AML-193 (cell line): Measurements from ENCODE around the gene FARS2.
"Not testable (repeated sequence)": the region's sequence is repeated elsewhere in the genome, so short reads cannot be mapped to it uniquely, and the experiment has no call there.

Experiments
- DNase-seq, 2 experiments: peaks; one replicate each; lab custom pipeline; 2025; lab: John Stamatoyannopoulos, UW

FARS2 gene

GRCh38 chr6:5667737-5668136 is 406.4 kb downstream of the FARS2 start:
- DNase-seq: no peak

GRCh38 chr6:5670381-5670780 is 409.1 kb downstream of the FARS2 start:
- DNase-seq: no peak

- peak; percentile 99 to 100 for DNase-seq
Measured at GRCh38 chr6:5670811-5671561, 409.7 kb downstream of the FARS2 start.

GRCh38 chr6:5671601-5672559 is 410.6 kb downstream of the FARS2 start:
- DNase-seq: no peak

GRCh38 chr6:5672581-5673011 is 411.3 kb downstream of the FARS2 start:
- no peak for DNase-seq

GRCh38 chr6:5673019-5673790 is 411.9 kb downstream of the FARS2 start:
- no peak for DNase-seq

GRCh38 chr6:5674141-5674540 is 412.8 kb downstream of the FARS2 start:
- DNase-seq: no peak

GRCh38 chr6:5674721-5675120 is 413.4 kb downstream of the FARS2 start:
- peak in 1 of 2 experiments; percentile 14 for DNase-seq

GRCh38 chr6:5676701-5677100 is 415.4 kb downstream of the FARS2 start:
- no peak for DNase-seq

GRCh38 chr6:5677219-5678000 is 416.1 kb downstream of the FARS2 start:
- no peak for DNase-seq

GRCh38 chr6:5679270-5679669 is 418.0 kb downstream of the FARS2 start:
- no peak for DNase-seq

- DNase-seq: no peak
Measured at GRCh38 chr6:5679691-5680090, 418.4 kb downstream of the FARS2 start.

- no peak for DNase-seq
Measured at GRCh38 chr6:5680095-5680494, 418.8 kb downstream of the FARS2 start.

GRCh38 chr6:5681480-5681879 is 420.2 kb downstream of the FARS2 start:
- no peak for DNase-seq

GRCh38 chr6:5682530-5682929 is 421.2 kb downstream of the FARS2 start:
- DNase-seq: no peak

GRCh38 chr6:5683747-5684146 is 422.4 kb downstream of the FARS2 start:
- DNase-seq: not testable (repeated sequence)

GRCh38 chr6:5684320-5685053 is 423.2 kb downstream of the FARS2 start:
- no peak for DNase-seq

- no peak for DNase-seq
Measured at GRCh38 chr6:5693225-5694145, 432.2 kb downstream of the FARS2 start.
